ENCODE measurements around the gene KIF16B.

The KIF16B gene

DNA sequence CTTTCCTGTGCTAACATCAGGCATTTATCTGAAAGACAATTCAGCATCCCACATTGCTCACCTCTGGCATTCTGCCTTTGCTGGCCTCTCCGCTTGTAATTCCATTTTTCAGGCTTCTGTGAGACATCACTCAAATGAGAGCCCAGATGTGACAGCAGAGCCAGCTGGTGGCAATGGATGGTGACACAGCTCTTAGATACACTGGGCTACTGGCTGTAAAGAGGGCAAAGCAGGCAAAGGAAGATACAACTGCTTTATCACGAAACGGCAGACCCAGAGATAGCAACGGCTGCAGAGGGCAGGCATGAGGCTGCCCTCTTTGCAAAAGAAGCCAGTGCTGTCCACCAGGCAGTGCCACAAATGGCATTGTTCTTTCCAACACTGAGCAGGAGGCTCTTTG lies 329.8 kb downstream of the KIF16B start:
- no peak for TF ChIP-seq TAF1 (IDR thresholded peaks at IDR 0.05; ENCODE audit: borderline replicate concordance, insufficient read depth, low read length)
- TF ChIP-seq FOXP2 (optimal IDR thresholded peaks at IDR 0.05; ENCODE audit: borderline replicate concordance, extremely low read depth, extremely low read length, insufficient read depth): no peak
- TF ChIP-seq, protein P1, sequence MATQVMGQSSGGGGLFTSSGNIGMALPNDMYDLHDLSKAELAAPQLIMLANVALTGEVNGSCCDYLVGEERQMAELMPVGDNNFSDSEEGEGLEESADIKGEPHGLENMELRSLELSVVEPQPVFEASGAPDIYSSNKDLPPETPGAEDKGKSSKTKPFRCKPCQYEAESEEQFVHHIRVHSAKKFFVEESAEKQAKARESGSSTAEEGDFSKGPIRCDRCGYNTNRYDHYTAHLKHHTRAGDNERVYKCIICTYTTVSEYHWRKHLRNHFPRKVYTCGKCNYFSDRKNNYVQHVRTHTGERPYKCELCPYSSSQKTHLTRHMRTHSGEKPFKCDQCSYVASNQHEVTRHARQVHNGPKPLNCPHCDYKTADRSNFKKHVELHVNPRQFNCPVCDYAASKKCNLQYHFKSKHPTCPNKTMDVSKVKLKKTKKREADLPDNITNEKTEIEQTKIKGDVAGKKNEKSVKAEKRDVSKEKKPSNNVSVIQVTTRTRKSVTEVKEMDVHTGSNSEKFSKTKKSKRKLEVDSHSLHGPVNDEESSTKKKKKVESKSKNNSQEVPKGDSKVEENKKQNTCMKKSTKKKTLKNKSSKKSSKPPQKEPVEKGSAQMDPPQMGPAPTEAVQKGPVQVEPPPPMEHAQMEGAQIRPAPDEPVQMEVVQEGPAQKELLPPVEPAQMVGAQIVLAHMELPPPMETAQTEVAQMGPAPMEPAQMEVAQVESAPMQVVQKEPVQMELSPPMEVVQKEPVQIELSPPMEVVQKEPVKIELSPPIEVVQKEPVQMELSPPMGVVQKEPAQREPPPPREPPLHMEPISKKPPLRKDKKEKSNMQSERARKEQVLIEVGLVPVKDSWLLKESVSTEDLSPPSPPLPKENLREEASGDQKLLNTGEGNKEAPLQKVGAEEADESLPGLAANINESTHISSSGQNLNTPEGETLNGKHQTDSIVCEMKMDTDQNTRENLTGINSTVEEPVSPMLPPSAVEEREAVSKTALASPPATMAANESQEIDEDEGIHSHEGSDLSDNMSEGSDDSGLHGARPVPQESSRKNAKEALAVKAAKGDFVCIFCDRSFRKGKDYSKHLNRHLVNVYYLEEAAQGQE (IDR thresholded peaks at IDR 0.05; ENCODE audit: insufficient read depth in 1 of 2, low read depth in 2 of 2, low read length in 2 of 2): no peak
- TF ChIP-seq SIN3A (IDR thresholded peaks at IDR 0.05; ENCODE audit: borderline replicate concordance, insufficient read depth, low read length): no peak
- TF ChIP-seq POLR2AphosphoS5 (IDR thresholded peaks at IDR 0.05; ENCODE audit: low read depth, low read length): no peak

DNA sequence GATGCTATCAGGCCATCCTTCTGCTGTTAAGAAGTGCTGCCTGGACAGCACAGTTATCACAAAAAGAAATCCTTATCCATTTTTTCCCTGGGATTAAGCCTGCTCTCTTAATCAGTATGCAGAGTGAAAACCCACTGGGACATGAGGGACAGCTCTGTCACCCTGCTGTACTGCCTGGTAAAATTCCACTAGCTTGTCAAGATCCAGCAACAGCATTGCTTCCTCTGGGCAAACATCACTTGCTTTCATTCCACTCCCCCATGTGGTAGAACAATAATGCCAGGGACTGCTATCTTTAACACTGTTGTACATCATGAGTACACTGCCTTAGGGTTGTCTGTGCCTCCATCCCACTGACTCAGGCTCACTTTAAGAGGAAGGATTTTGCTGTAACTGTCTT lies 331.3 kb downstream of the KIF16B start:
- TF ChIP-seq POLR2AphosphoS5 (IDR thresholded peaks at IDR 0.05; ENCODE audit: low read depth, low read length) (no peak), TAF1 (IDR thresholded peaks at IDR 0.05; ENCODE audit: borderline replicate concordance, insufficient read depth, low read length) (no peak), FOXP2 (optimal IDR thresholded peaks at IDR 0.05; ENCODE audit: borderline replicate concordance, extremely low read depth, extremely low read length, insufficient read depth) (no peak), SIN3A (IDR thresholded peaks at IDR 0.05; ENCODE audit: borderline replicate concordance, insufficient read depth, low read length) (no peak)
- TF ChIP-seq, protein P1 (IDR thresholded peaks at IDR 0.05; ENCODE audit: insufficient read depth in 1 of 2, low read depth in 2 of 2, low read length in 2 of 2): no peak

DNA sequence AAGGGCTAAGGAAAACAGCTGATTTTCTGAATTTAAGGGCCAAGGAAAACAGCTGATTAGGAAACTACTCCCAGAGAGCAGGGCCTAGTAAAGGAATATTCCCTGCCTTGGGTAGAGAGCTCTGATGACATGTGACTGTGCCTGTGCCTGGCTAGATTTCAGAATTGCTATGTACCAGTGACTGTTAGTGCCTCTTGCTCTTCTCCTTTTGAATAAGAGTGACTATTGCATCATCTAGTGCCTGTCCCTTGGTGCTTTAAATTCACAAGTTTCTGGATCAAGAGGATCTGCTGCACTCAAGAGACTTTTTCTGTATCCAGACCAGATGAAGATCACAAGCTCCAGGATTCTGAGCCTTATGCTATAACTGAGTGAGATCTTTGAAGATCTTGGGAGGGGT lies 332.9 kb downstream of the KIF16B start:
- TF ChIP-seq TAF1 (IDR thresholded peaks at IDR 0.05; ENCODE audit: borderline replicate concordance, insufficient read depth, low read length) (no peak), SIN3A (IDR thresholded peaks at IDR 0.05; ENCODE audit: borderline replicate concordance, insufficient read depth, low read length) (no peak), FOXP2 (optimal IDR thresholded peaks at IDR 0.05; ENCODE audit: borderline replicate concordance, extremely low read depth, extremely low read length, insufficient read depth) (no peak), POLR2AphosphoS5 (IDR thresholded peaks at IDR 0.05; ENCODE audit: low read depth, low read length) (no peak)
- TF ChIP-seq, protein P1 (IDR thresholded peaks at IDR 0.05; ENCODE audit: insufficient read depth in 1 of 2, low read depth in 2 of 2, low read length in 2 of 2): no peak

DNA sequence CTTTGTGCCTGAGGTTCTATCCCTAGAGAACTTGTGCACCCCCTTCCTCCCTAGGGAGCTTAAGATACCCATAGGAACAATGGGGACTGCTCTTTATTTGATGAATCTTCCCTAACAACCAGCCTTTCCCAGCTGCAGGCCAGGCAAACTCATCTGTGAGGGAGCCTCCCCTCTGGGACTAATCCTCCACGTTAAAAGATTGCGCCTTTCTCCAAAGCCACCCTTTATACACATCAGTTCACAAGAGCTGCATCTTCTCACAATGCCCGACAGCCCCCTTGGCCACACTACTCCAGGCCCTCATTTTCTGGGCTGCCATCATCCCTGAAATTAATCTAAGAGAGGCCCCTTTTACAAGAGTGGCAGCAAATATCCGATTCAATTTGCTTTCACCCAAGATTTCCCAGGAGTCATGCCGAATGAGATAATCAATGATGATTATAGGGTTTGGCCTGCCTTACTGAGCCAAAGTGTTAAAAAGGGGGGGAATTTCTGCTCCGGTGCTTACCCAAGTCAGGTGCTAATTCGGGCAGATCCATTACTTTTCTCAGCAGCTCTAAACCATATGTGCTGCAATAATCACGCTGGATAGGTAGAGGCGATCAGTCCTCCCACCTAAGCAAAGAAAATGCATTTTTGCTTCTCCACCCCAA lies 336.5 kb downstream of the KIF16B start:
- TF ChIP-seq SIN3A (IDR thresholded peaks at IDR 0.05; ENCODE audit: borderline replicate concordance, insufficient read depth, low read length) (no peak), TAF1 (IDR thresholded peaks at IDR 0.05; ENCODE audit: borderline replicate concordance, insufficient read depth, low read length) (no peak), FOXP2 (optimal IDR thresholded peaks at IDR 0.05; ENCODE audit: borderline replicate concordance, extremely low read depth, extremely low read length, insufficient read depth) (no peak), POLR2AphosphoS5 (IDR thresholded peaks at IDR 0.05; ENCODE audit: low read depth, low read length) (no peak)
- TF ChIP-seq, protein P1 (IDR thresholded peaks at IDR 0.05; ENCODE audit: insufficient read depth in 1 of 2, low read depth in 2 of 2, low read length in 2 of 2): no peak
